HepG2 (cell line): ENCODE data around the gene ATP6V1F. TPM values are rescaled to one million over a fixed set of nuclear protein-coding genes. Genes with fewer than 3 reads are reported as not detected.

Experiments used
- CENPBD1 ChIP-seq: sonication (generic); formaldehyde crosslinking; IDR thresholded peaks from 2 replicates; pipeline ENCODE4 v1.8.0; 2022; ENCODE audit warnings: missing genetic modification reagents, low read depth, mild to moderate bottlenecking, borderline replicate concordance
- ERF ChIP-seq: IDR thresholded peaks from 2 replicates; pipeline ENCODE4 v1.6.1; 2018; ENCODE audit warnings: missing biosample characterization, missing genetic modification reagents
- GATAD1 ChIP-seq: IDR thresholded peaks from 2 replicates; pipeline ENCODE4 v1.6.1; 2016; ENCODE audit warnings: missing genetic modification reagents, missing compliant biosample characterization
- GLI4 ChIP-seq: sonication (generic); formaldehyde crosslinking; IDR thresholded peaks from 2 replicates; pipeline ENCODE4 v1.5.1; 2020; ENCODE audit warnings: missing genetic modification reagents, mild to moderate bottlenecking, moderate library complexity, borderline replicate concordance
- MTA1 ChIP-seq: sonication (generic); formaldehyde crosslinking; IDR thresholded peaks from 2 replicates; pipeline ENCODE4 v1.4.0; 2020; ENCODE audit warnings: missing genetic modification reagents, mild to moderate bottlenecking, borderline replicate concordance
- NR0B2 ChIP-seq: sonication (generic); formaldehyde crosslinking; IDR thresholded peaks from 2 replicates; pipeline ENCODE4 v1.4.0; 2020; ENCODE audit warnings: mild to moderate bottlenecking, missing genetic modification reagents
- PHF20 ChIP-seq: sonication (generic); formaldehyde crosslinking; IDR thresholded peaks from 2 replicates; pipeline ENCODE4 v1.5.0; 2020; ENCODE audit warnings: mild to moderate bottlenecking, missing genetic modification reagents
- PHF21A ChIP-seq: sonication (generic); formaldehyde crosslinking; IDR thresholded peaks from 2 replicates; pipeline ENCODE4 v1.5.0; 2020; ENCODE audit warnings: mild to moderate bottlenecking, missing genetic modification reagents
- PRMT3 ChIP-seq: sonication (generic); formaldehyde crosslinking; IDR thresholded peaks from 2 replicates; pipeline ENCODE4 v1.8.1; 2022; ENCODE audit warnings: low read depth, mild to moderate bottlenecking, moderate library complexity, missing genetic modification reagents, borderline replicate concordance
- SOX13 ChIP-seq, 3 experiments: fragments of 450-650 bp in 1 of 3; sonication (generic) in 1 of 3; formaldehyde crosslinking in 1 of 3; IDR thresholded peaks in 2 of 3; conservative IDR thresholded peaks in 1 of 3; 2 replicates each; pipeline versions ENCODE4 v1.5.0 to v1.6.1; 2016 to 2020; ENCODE audit warnings: antibody characterized with exemption in 1 of 3, mild to moderate bottlenecking in 1 of 3, missing compliant biosample characterization in 1 of 3, missing genetic modification reagents in 1 of 3, moderate library complexity in 1 of 3
- TBP ChIP-seq: sonication (generic); formaldehyde crosslinking; IDR thresholded peaks from 2 replicates; pipeline ENCODE4 v1.5.0; 2020; ENCODE audit warnings: missing genetic modification reagents
- TEAD2 ChIP-seq: sonication (generic); formaldehyde crosslinking; IDR thresholded peaks from 2 replicates; pipeline ENCODE4 v1.9.0; 2021; ENCODE audit warnings: missing genetic modification reagents
- ZFP41 ChIP-seq: sonication (generic); formaldehyde crosslinking; IDR thresholded peaks from 2 replicates; pipeline ENCODE4 v1.4.0; 2020; ENCODE audit warnings: mild to moderate bottlenecking, missing genetic modification reagents, borderline replicate concordance
- ZNF124 ChIP-seq: sonication (generic); formaldehyde crosslinking; IDR thresholded peaks from 2 replicates; pipeline ENCODE4 v1.4.0; 2020; ENCODE audit warnings: missing genetic modification reagents
- ZNF180 ChIP-seq: sonication (generic); formaldehyde crosslinking; IDR thresholded peaks from 2 replicates; pipeline ENCODE4 v1.4.0; 2020; ENCODE audit warnings: low read depth, missing genetic modification reagents, borderline replicate concordance
- ZNF343 ChIP-seq: sonication (generic); formaldehyde crosslinking; IDR thresholded peaks from 2 replicates; pipeline ENCODE4 v1.4.0; 2020; ENCODE audit warnings: mild to moderate bottlenecking, missing genetic modification reagents
- ZNF430 ChIP-seq: sonication (generic); formaldehyde crosslinking; IDR thresholded peaks from 2 replicates; pipeline ENCODE4 v1.9.0; 2021; ENCODE audit warnings: mild to moderate bottlenecking, missing genetic modification reagents
- ZNF451 ChIP-seq: sonication (generic); formaldehyde crosslinking; IDR thresholded peaks from 2 replicates; pipeline ENCODE4 v1.5.0; 2020; ENCODE audit warnings: mild to moderate bottlenecking, missing genetic modification reagents
- ZNF614 ChIP-seq: IDR thresholded peaks from 2 replicates; pipeline ENCODE4 v1.6.1; 2018; ENCODE audit warnings: missing biosample characterization, missing genetic modification reagents, inconsistent platforms, borderline replicate concordance
- ZNF615 ChIP-seq: sonication (generic); formaldehyde crosslinking; IDR thresholded peaks from 2 replicates; pipeline ENCODE4 v1.5.0; 2020; ENCODE audit warnings: mild to moderate bottlenecking, missing genetic modification reagents, borderline replicate concordance
- ZNF83 ChIP-seq: sonication (generic); formaldehyde crosslinking; IDR thresholded peaks from 2 replicates; pipeline ENCODE4 v1.4.0; 2020; ENCODE audit warnings: missing genetic modification reagents, mild to moderate bottlenecking, borderline replicate concordance
- polyA plus RNA-seq, 8 experiments: library from polyadenylated mRNA; depleted of rRNA in 3 of 8; stranded (reverse) in 7 of 8; unstranded in 1 of 8; fragments of >200 nt; fragmentation: Illumina TruSeq in 4 of 8; extraction: Trizol in 4 of 8; gene quantifications; 2 replicates each; pipeline versions ENCODE4 v1.2.1 to v1.2.3, GENCODE V29; 2011 to 2016; ENCODE audit warnings: low read depth in 4 of 8, missing spikeins in 1 of 8, mixed read lengths in 1 of 8; ENCODE audit not compliant: insufficient read depth in 1 of 8
- total RNA-seq, 5 experiments: library from RNA; depleted of rRNA; stranded (reverse); fragments of >200 nt; fragmentation: Illumina TruSeq; extraction: Trizol; gene quantifications; 2 replicates each; pipeline ENCODE4 v1.2.3, GENCODE V29; 2016; ENCODE audit warnings: low read depth in 1 of 5
- TF ChIP-seq, protein P1 (sequence below): sonication (generic); formaldehyde crosslinking; IDR thresholded peaks from 2 replicates; pipeline ENCODE4 v1.5.1; 2020; ENCODE audit warnings: missing genetic modification reagents, mild to moderate bottlenecking, borderline replicate concordance
- TF ChIP-seq, protein P2 (sequence below), 2 experiments: fragments of 450-650 bp in 1 of 2; sonication (generic) in 1 of 2; formaldehyde crosslinking; IDR thresholded peaks; 2 replicates each; pipeline versions ENCODE4 v1.5.0 to v1.8.0; 2020 to 2022; ENCODE audit warnings: mild to moderate bottlenecking in 1 of 2, missing genetic modification reagents in 1 of 2

The ATP6V1F gene
- total and polyA plus RNA-seq, 2 of the 13 experiments (the other 11 are each of a cell fraction or from before 2014, with no cell fraction given) = 87.2 to 132 TPM

DNA sequence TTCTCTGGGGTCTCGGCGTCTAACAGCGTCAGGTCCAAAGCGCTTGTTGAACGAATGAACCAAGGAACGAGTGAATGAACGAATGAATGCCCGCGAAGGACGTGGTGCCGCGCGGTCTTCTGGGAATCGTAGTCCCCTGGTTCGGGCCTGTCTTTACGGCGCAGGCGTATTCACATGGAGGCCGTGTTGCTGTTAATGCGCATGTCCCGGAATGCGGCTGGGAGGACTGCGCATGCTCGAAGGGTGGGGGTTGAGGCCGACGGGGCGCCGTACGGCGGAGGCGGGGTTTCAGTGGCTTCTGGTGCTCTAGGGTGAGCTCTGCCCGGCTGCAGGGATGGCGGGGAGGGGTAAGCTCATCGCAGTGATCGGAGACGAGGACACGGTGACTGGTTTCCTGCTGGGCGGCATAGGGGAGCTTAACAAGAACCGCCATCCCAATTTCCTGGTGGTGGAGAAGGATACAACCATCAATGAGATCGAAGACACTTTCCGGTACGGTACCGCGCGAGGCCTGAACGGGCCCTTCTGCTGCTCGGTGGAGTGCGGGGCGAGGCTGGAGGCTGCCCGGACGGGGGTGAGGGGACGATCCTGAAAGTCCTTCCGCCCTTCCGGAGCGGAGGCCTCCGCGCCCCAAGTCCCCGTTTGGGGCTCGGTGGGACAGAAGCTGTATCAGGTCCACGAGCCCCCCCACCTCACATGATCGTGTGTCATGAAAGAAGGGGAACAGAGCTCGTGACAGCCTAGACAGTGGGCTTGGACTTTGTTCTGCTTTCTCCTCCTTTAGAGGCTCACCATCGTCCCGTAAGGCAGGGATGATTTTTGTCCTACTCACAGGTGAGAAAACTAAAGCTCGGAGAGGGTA, at the start of gene ATP6V1F (continued):
- no peak for TF ChIP-seq PHF21A (CRISPR knock-in tag)
- TF ChIP-seq PHF20 = peak; percentile 75
- TF ChIP-seq GLI4 (CRISPR knock-in tag) = no peak
- TF ChIP-seq, protein P1, sequence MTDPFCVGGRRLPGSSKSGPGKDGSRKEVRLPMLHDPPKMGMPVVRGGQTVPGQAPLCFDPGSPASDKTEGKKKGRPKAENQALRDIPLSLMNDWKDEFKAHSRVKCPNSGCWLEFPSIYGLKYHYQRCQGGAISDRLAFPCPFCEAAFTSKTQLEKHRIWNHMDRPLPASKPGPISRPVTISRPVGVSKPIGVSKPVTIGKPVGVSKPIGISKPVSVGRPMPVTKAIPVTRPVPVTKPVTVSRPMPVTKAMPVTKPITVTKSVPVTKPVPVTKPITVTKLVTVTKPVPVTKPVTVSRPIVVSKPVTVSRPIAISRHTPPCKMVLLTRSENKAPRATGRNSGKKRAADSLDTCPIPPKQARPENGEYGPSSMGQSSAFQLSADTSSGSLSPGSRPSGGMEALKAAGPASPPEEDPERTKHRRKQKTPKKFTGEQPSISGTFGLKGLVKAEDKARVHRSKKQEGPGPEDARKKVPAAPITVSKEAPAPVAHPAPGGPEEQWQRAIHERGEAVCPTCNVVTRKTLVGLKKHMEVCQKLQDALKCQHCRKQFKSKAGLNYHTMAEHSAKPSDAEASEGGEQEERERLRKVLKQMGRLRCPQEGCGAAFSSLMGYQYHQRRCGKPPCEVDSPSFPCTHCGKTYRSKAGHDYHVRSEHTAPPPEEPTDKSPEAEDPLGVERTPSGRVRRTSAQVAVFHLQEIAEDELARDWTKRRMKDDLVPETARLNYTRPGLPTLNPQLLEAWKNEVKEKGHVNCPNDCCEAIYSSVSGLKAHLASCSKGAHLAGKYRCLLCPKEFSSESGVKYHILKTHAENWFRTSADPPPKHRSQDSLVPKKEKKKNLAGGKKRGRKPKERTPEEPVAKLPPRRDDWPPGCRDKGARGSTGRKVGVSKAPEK = no peak
- no peak for TF ChIP-seq TBP
- no peak for TF ChIP-seq ZNF343 (CRISPR knock-in tag)
- no peak for TF ChIP-seq ZNF83
- no peak for TF ChIP-seq CENPBD1 (CRISPR knock-in tag)
- TF ChIP-seq GATAD1 (CRISPR knock-in tag) = peak; percentile 74
- TF ChIP-seq ZNF180 (CRISPR knock-in tag) = no peak
- TF ChIP-seq ZNF124 (CRISPR knock-in tag) = no peak
- TF ChIP-seq ERF (CRISPR knock-in tag) = peak; percentile 57; the same call in 1 of the 2 replicates
- TF ChIP-seq MTA1 (CRISPR knock-in tag) = no peak
- no peak for TF ChIP-seq ZNF615 (CRISPR knock-in tag)
- no peak for TF ChIP-seq SOX13 (IDR thresholded peaks at IDR 0.05)
- no peak for TF ChIP-seq SOX13 (CRISPR knock-in tag; conservative IDR thresholded peaks at IDR 0.05 in 1 of 2, IDR thresholded peaks at IDR 0.05 in 1 of 2)
- TF ChIP-seq, protein P2, sequence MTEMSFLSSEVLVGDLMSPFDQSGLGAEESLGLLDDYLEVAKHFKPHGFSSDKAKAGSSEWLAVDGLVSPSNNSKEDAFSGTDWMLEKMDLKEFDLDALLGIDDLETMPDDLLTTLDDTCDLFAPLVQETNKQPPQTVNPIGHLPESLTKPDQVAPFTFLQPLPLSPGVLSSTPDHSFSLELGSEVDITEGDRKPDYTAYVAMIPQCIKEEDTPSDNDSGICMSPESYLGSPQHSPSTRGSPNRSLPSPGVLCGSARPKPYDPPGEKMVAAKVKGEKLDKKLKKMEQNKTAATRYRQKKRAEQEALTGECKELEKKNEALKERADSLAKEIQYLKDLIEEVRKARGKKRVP (CRISPR knock-in tag; IDR thresholded peaks at IDR 0.05) = no peak
- TF ChIP-seq ZNF614 (CRISPR knock-in tag) = peak; percentile 12; the same call in 1 of the 2 replicates
- TF ChIP-seq PRMT3 (CRISPR knock-in tag) = no peak
- TF ChIP-seq ZNF451 (CRISPR knock-in tag) = no peak
- TF ChIP-seq ZFP41 (CRISPR knock-in tag) = no peak
- TF ChIP-seq NR0B2 (CRISPR knock-in tag) = no peak
- peak; percentile 30; the same call in 1 of the 2 replicates for TF ChIP-seq ZNF430 (CRISPR knock-in tag)
- TF ChIP-seq TEAD2 (CRISPR knock-in tag) = no peak
